ENCODE data around the gene TARBP2.

Gene TARBP2

GRCh38 chr12:53500776-53501614, at the start of gene TARBP2:
TSS of gene TARBP2 (plus strand) at chr12:53501283. CDS start at chr12:53501409, 126 bp downstream.
- DNase-seq, result peak; percentile 92

GRCh38 chr12:53451661-53452158, 49.4 kb upstream of the TARBP2 start, which contains the start of gene PCBP2:
TSS of gene PCBP2 (plus strand) at chr12:53452102. CDS start at chr12:53454801, 2,699 bp downstream.
- peak; percentile 91 for DNase-seq

GRCh38 chr12:53452159-53453077, 48.7 kb upstream of the TARBP2 start:
- DNase-seq, result peak; percentile 55

GRCh38 chr12:53453953-53454640, 47.0 kb upstream of the TARBP2 start:
- no peak for DNase-seq

- DNase-seq, result no peak
Measured at GRCh38 chr12:53454707-53455106, 46.4 kb upstream of the TARBP2 start.

- DNase-seq, result no peak
Measured at GRCh38 chr12:53456654-53457366, 44.3 kb upstream of the TARBP2 start.

- DNase-seq, result no peak
Measured at GRCh38 chr12:53459097-53459496, 42.0 kb upstream of the TARBP2 start.

- no peak for DNase-seq
Measured at GRCh38 chr12:53461059-53461458, 40.0 kb upstream of the TARBP2 start.

- no peak for DNase-seq
Measured at GRCh38 chr12:53461591-53461990, 39.5 kb upstream of the TARBP2 start.

- no peak for DNase-seq
Measured at GRCh38 chr12:53462935-53463334, 38.1 kb upstream of the TARBP2 start.

- DNase-seq, result no peak
Measured at GRCh38 chr12:53463802-53464560, 37.1 kb upstream of the TARBP2 start.

GRCh38 chr12:53464685-53465418, 36.2 kb upstream of the TARBP2 start:
- DNase-seq, result no peak

GRCh38 chr12:53465679-53466078, 35.4 kb upstream of the TARBP2 start:
- DNase-seq, result no peak

GRCh38 chr12:53466640-53467039, 34.4 kb upstream of the TARBP2 start:
- no peak for DNase-seq

- DNase-seq, result no peak
Measured at GRCh38 chr12:53467082-53467481, 34.0 kb upstream of the TARBP2 start.

GRCh38 chr12:53467880-53468279, 33.2 kb upstream of the TARBP2 start:
- no peak for DNase-seq

- DNase-seq, result no peak
Measured at GRCh38 chr12:53468282-53468681, 32.8 kb upstream of the TARBP2 start.

GRCh38 chr12:53472056-53472582, 29.0 kb upstream of the TARBP2 start:
- DNase-seq, result no peak

GRCh38 chr12:53474077-53474476, 27.0 kb upstream of the TARBP2 start:
- DNase-seq, result no peak

GRCh38 chr12:53474819-53475218, 26.3 kb upstream of the TARBP2 start:
- no peak for DNase-seq

Measured in GOT3 (cell line).